Adrenal gland (tissue), 12 donors: ENCODE measurements around the gene NFATC1. TPM values are rescaled to one million over a fixed set of nuclear protein-coding genes. Genes with fewer than 3 reads are reported as not detected.

Source experiments
- DNase-seq, 7 donors: peaks; one replicate each; pipeline ENCODE4 v3.0.0-alpha.2; 2019 to 2020
- H3K27ac ChIP-seq, 5 donors: fragments of 200-600 bp; sonication (generic) in 4 of 5; 1 replicate in 3 of 5; 2 replicates in 2 of 5; pipeline versions ENCODE4 v1.5.1 to v1.8.0; 2016 to 2020; ENCODE audit warnings: mild to moderate bottlenecking in 1 of 5
- H3K27me3 ChIP-seq: fragments of 200-600 bp; 2 replicates; pipeline ENCODE4 v1.8.0; 2021
- H3K36me3 ChIP-seq, 2 donors: fragments of 200-600 bp; replicated peaks in 1 of 2; 1 replicate in 1 of 2; 2 replicates in 1 of 2; pipeline versions ENCODE4 v1.5.1 to v1.8.0; 2018 to 2022
- H3K4me1 ChIP-seq, 2 donors: fragments of 200-600 bp; replicated peaks in 1 of 2; 1 replicate in 1 of 2; 2 replicates in 1 of 2; pipeline versions ENCODE4 v1.5.1 to v1.8.0; 2018 to 2021
- H3K4me3 ChIP-seq, 4 donors: fragments of 200-600 bp; sonication (generic) in 3 of 4; one replicate each; pipeline ENCODE4 v1.5.1; 2016 to 2018
- H3K9me3 ChIP-seq, 3 donors: fragments of 200-600 bp; sonication (generic) in 1 of 3; replicated peaks in 1 of 3; 1 replicate in 2 of 3; 2 replicates in 1 of 3; pipeline versions ENCODE4 v1.5.1 to v1.8.0; 2016 to 2021
- POLR2A ChIP-seq, 2 donors: fragments of 450-650 bp; IDR thresholded peaks; one replicate each; pipeline ENCODE4 v1.6.1; 2017; ENCODE audit warnings: antibody characterized with exemption in 2 of 2, mild to moderate bottlenecking in 2 of 2, moderate library complexity in 1 of 2
- WGBS, 4 donors: extraction: QIAGEN DNeasy Blood & Tissue Kit in 2 of 4; methylation state at CpG; one replicate each; pipeline versions ENCODE4 v1.1.5 to v1.1.7; 2013 to 2017; 5-methylcytosine and 5-hydroxymethylcytosine counted together
- intact Hi-C, 2 donors: fragments of 100-400 bp; cut with DNase I; formaldehyde crosslinking; loops; one replicate each; pipeline versions ENCODE4 v1.14.1 to v1.15.0; 2022 to 2023
- polyA plus RNA-seq, 3 donors: library from polyadenylated mRNA; stranded (reverse); fragments of 200-250 nt in 2 of 3; fragments of 350-450 nt in 1 of 3; fragmentation: Illumina TruSeq in 1 of 3; extraction: RNeasy Lipid Tissue Mini Kit (QIAGEN cat#74804) in 1 of 3; gene quantifications; one replicate each; pipeline ENCODE4 v1.2.3, GENCODE V29; 2013 to 2014
- total RNA-seq, 9 donors: library from RNA; depleted of rRNA in 4 of 9; stranded (reverse); fragments of >200 nt in 4 of 9; fragments of 120-200 nt in 1 of 9; fragmentation: NEBNext Ultra II Directional in 1 of 9; extraction: Animal tissue kit (Norgen Biotek cat#: 25700) in 1 of 9; gene quantifications; one replicate each; pipeline versions ENCODE4 v1.1.0 to v1.2.4, GENCODE V29; 2013 to 2023
- TF ChIP-seq, protein P1 (sequence below), 6 experiments: fragments of 450-650 bp in 4 of 6; fragments of 200-600 bp in 2 of 6; sonication (generic) in 1 of 6; IDR thresholded peaks; 1 replicate in 5 of 6; 2 replicates in 1 of 6; pipeline versions ENCODE4 v1.5.1 to v1.8.0; 2016 to 2021; ENCODE audit warnings: antibody characterized with exemption in 6 of 6, mild to moderate bottlenecking in 2 of 6, moderate library complexity in 1 of 6
- donor health status: healthy with polysubstance abuse.
- donor health status: Bipolar disorder and iron deficiency.
- donor health status: DM: yes; HTN: yes; CAD: no.
- donor health status: DM: no; HTN: no; CAD: no.
- donor health status: DM: no; HTN: no; CAD: no.
- donor health status: DM: yes; HTN: yes; CAD: no.

Gene NFATC1
- total and polyA plus RNA-seq, 12 donors: 0.50 to 20.9 (median 6.7) TPM

DNA sequence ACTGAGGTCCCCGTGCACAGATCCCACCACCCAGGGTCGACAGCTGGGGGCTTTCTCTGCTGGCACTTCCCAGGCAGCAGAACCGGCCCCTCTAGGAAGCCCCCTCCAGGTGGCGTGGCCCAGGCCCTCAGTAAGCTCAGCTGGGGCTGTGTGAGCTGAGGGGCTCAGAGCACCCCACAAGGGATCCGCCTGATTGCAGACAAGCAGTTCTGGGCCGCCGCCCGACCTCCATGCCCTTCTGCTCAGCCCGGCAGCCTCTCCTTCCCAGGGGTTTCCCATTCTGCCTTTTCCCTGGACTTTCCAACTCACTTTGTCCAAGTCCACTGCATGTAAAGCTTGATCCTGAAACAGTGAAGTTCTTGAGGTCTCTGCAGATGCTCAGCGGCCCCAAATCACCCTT lies 76.4 kb downstream of the NFATC1 start:
- Histone ChIP-seq H3K27me3 (no peaks in the 10 kb centered on the region), H3K9me3 (no peaks in the 10 kb centered on the region), H3K4me3 (no peak overlapping the region), H3K36me3 (peaks cover 0 to 11% of the 10 kb centered on the region in 2 donors), H3K4me1 (no peaks in the 10 kb centered on the region), H3K27ac (no peak overlapping the region)
- 88 to 94% (median 91%) methylated on average over 10 of the region's 10 CpGs for WGBS, 4 donors
- TF ChIP-seq, protein P1, sequence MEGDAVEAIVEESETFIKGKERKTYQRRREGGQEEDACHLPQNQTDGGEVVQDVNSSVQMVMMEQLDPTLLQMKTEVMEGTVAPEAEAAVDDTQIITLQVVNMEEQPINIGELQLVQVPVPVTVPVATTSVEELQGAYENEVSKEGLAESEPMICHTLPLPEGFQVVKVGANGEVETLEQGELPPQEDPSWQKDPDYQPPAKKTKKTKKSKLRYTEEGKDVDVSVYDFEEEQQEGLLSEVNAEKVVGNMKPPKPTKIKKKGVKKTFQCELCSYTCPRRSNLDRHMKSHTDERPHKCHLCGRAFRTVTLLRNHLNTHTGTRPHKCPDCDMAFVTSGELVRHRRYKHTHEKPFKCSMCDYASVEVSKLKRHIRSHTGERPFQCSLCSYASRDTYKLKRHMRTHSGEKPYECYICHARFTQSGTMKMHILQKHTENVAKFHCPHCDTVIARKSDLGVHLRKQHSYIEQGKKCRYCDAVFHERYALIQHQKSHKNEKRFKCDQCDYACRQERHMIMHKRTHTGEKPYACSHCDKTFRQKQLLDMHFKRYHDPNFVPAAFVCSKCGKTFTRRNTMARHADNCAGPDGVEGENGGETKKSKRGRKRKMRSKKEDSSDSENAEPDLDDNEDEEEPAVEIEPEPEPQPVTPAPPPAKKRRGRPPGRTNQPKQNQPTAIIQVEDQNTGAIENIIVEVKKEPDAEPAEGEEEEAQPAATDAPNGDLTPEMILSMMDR (IDR thresholded peaks at IDR 0.05): no peak
- TF ChIP-seq POLR2A (IDR thresholded peaks at IDR 0.05): no peak
- no peak for DNase-seq
- intact Hi-C loops: no loop called here

DNA sequence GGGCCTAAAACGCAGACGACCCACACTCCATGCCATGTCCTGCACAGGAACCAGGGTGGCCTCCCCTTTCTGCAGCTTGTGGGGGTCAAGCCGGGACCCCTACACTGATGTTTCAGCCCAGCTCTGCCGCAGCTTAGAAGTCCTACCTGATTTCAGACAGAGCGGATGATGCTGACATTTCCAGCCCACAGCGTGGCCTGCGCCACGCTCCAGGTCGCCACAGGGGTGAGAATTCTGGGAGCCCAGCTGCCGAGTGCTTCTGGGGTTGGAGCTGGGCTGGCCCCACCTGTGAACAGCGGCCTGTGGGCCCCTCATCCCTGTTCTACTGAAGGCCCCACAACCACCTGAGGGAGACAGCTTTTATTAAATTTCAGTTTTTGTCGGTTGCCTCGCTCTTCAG lies 77.2 kb downstream of the NFATC1 start:
- no peaks in the 10 kb centered on the region for H3K27me3 ChIP-seq
- no peak for DNase-seq
- H3K4me3 ChIP-seq: no peak overlapping the region
- no peaks in the 10 kb centered on the region for H3K4me1 ChIP-seq
- no peak overlapping the region for H3K27ac ChIP-seq
- H3K9me3 ChIP-seq: no peaks in the 10 kb centered on the region
- H3K36me3 ChIP-seq: peaks cover 0 to 11% of the 10 kb centered on the region in 2 donors
- TF ChIP-seq POLR2A (IDR thresholded peaks at IDR 0.05): no peak
- TF ChIP-seq, protein P1 (IDR thresholded peaks at IDR 0.05): no peak
- intact Hi-C loops: no loop called here
- 95 to 98% (median 96%) methylated on average over 13 of the region's 13 CpGs for WGBS, 4 donors

DNA sequence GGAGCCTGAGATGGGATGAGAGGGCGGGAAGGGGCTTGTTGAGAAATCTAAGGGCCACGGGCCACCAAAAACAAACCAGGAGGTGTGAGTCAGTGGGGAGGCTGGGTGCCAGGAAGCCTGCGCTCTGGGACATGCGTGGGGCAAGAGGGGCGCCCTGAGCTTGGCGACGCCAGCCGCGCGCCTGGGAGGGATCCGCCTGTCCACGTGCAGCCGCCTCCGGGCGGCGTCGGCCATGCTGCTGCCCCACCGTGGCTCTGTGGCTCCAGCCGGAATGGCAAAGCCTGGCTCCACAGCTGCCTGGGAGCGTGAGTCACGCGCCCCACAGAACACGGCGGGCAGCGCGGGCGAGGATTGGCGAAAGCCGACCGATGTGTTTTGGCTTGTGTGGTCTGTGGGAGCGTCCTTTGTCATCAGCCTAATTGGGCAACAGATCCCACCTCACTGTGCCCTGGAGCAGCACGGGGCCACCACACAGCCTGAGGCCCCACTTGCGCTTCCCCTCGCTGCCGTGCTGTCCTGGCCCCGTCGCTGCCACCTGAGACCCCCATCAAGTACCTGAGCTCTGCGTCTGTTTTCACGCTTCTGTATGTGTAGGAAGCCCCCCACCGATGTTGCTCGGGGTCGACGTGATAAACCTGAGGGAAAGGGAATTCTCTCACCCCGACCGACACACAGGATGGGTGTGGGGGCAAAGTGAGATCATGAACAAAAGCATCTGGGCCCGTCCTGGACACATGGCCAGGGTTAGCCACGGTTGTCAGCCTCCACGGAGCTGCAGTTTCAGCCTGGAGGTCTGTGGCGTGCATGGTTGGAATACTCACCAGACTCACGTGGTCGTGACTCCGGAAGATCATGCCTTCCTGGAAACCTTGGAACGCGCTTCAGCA lies 80.5 kb downstream of the NFATC1 start:
- H3K27ac ChIP-seq: no peak overlapping the region
- no peaks in the 10 kb centered on the region for H3K4me1 ChIP-seq
- H3K4me3 ChIP-seq: no peak overlapping the region
- no peaks in the 10 kb centered on the region for H3K36me3 ChIP-seq
- TF ChIP-seq, protein P1 (IDR thresholded peaks at IDR 0.05): no peak
- TF ChIP-seq POLR2A (IDR thresholded peaks at IDR 0.05): no peak
- DNase-seq: no peak
- H3K27me3 ChIP-seq: no peaks in the 10 kb centered on the region
- H3K9me3 ChIP-seq: no peaks in the 10 kb centered on the region
- intact Hi-C loops: no loop called here
- WGBS, 4 donors: 94 to 97% (median 96%) methylated on average over 26 to 54 of the region's 54 CpGs

DNA sequence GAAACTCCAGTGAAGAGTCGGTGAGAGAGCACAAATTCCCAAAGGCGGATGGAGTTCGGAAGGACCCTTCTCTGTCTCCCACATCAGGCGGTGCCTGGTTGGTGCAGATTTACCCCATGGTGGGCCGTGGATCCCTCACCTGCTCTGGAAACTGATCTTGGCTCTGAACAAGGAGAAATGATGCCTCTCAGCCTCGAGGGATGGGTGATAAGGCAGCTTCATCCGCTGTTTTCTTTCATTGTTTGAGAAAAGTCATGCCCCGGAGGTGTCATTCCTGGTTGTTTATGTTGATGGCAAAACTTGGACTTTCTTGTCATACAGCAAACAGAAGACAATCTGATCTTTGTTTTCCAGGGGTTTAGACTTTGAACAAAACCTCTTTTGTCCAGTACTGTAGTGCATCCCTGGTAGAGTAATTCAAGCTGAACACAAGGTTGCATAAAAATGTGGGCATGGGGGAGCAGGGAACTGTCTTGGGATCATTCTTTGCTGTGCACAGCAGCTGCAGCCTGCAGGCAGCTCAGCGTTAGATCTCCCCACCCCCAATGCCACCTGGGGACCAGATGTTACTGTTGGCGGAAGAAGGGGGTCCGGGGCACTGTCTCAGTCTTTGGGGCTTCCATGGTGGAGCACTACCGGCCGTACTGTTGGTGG lies 81.3 kb downstream of the NFATC1 start:
- no peaks in the 10 kb centered on the region for H3K4me1 ChIP-seq
- intact Hi-C loops: no loop called here
- H3K27me3 ChIP-seq: no peaks in the 10 kb centered on the region
- H3K36me3 ChIP-seq: no peaks in the 10 kb centered on the region
- TF ChIP-seq, protein P1 (IDR thresholded peaks at IDR 0.05): no peak
- no peak for TF ChIP-seq POLR2A (IDR thresholded peaks at IDR 0.05)
- no peak overlapping the region for H3K4me3 ChIP-seq
- DNase-seq: no peak
- no peaks in the 10 kb centered on the region for H3K9me3 ChIP-seq
- 81 to 90% (median 87%) methylated on average over 12 to 13 of the region's 13 CpGs for WGBS, 4 donors
- no peak overlapping the region for H3K27ac ChIP-seq
